HG03175 (cell line): ENCODE data around the gene BARX1.
"Not testable (repeated sequence)": the region's sequence is repeated elsewhere in the genome, so short reads cannot be mapped to it uniquely, and the experiment has no call there.

Experiments
- ATAC-seq: cut with Tn5 transposase; IDR thresholded peaks from one replicate; pipeline ENCODE4 v1.9.1; 2021; ENCODE audit warnings: mild to moderate bottlenecking, moderate library complexity; ENCODE audit not compliant: unreplicated experiment

BARX1 gene, protein sequence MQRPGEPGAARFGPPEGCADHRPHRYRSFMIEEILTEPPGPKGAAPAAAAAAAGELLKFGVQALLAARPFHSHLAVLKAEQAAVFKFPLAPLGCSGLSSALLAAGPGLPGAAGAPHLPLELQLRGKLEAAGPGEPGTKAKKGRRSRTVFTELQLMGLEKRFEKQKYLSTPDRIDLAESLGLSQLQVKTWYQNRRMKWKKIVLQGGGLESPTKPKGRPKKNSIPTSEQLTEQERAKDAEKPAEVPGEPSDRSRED

DNA sequence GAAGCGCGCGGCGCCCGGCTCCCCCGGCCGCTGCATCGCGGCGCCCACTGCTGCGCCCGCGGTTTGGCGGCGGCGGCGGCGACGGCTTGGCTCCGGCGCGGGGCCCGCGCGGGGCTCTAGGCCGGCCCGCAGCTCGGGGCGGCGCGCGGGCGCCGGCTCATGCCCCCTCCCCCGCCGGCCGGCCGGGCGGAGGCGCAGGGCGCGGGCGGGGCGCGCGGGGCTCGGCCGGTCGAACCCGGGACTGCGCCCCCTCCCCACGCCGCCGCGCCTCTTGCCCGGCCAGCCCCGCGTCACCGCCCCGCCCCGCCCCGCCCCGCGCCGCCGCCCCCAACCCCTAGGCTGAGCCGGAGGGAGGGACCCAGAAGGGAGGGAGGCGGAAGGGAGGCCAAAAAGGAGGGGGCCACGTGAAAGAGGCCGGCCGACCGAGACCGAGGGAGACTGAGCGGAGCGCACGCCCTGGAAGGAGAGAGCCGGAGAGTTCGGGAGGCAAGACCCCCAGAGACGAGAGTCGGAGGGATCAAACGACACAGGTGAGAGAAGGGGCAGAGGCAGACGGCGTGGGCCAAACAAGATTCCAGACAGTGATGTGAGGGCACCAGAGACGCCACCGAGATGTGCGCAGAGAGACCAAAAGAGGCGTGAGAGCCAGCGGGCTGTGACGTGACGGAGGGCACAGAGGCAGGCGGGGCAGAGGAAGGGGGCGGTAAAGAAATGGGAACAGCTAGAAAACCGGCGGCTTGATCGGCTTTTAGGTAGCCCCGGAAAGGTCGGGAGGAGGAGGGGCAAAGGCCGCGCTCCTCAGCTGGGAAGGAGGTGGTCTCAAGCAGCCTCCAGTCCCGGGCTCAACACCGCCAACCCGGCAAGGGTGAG is at the start of gene BARX1:
Gene BARX1, minus strand, starts transcription at position 245 of the 870 bp plus-strand sequence. Its CDS starts 209 bp downstream, at position 36.
- ATAC-seq = no peak

DNA sequence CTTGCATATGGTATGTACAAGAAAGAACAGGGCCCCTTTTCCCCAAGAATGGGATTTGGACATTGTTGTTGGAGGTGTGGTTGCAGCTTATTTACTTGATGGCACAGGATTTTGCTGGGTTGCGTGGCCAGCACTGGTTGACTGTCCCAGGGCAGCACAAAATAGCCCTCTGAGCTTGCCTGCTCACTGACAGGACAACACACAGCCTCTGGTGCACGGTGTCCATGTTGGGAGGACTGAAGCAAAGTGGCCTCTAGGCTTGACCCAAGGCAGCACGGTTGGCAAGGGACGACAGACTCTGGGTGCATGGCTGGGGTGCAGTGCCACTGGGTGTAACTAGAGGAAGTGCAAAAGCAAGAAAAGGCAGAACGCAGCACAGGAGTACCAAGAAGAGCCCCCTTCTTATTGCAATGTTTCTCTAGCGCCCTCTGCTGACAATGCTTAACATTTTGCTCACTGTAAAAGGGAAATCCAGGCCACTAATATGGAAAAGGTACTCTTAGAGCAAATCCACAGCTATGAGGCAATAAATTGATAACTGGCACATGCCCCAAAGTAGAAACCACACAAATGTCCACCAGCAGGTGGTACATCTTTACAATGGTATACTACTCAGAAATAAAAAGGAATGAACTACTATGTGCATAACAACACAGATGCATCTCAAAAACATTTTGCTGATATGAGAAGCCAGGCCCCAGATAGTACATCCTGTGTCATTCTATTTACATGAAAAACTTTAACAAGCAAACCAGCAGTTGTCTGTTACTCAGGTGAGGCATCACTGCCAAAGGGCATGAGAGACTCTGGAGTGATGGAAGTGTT is 47.4 kb upstream of the BARX1 start:
- no peak for ATAC-seq

DNA sequence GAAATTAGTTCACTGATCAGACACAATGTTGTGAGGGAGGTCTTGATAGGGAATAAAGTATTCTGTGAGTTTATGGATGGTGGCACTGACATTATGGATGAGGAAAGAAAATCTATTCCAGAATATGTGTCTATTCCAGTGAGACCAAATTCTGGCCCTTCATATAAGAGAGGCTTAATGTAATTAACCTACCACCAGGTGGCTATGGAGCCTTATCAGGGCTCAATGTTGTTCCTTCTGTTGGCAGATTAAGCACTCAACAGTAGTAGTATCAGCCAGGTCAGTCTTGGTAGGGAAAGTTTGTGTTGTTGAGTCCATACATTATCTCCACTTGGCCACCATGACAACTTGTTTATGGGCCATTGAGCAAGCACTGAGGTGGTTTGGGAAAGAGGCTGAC is 41.7 kb upstream of the BARX1 start:
- ATAC-seq = no peak

DNA sequence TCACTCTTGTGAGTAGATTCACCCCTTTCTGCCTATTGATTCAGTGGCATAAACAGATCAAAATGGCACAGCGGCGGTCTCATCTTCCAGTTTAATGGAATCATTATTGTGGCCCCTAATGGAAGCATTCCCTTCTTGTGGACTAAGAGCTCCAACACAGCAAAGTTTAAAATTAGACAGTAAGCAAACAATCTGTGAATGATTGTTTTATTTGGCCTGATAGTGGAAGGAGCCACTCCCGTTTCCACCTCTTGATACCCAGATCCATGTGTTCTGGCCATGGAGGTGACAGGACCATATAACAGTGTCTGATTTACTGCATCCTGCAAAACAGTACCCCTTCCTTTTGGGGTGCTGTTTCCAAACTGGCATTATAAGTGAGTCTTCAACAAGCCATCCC is 41.2 kb upstream of the BARX1 start:
- ATAC-seq = no peak

DNA sequence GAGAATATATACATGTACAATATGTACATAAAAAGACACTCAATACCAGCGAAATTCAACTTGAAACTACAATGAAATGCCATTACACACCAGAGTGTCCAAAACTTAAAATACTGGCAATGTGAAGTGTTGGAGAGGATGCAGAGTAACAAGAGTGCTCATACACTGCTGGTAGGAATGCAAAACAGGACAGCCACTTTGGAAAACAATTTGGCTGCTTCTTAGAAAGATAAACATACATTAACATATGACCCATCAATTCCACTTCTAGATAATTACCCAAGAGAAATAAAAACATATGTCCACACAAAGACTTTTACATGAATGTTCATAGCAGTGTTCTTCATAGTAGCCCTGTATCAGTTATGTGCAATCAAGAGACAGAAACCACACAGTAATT is 39.4 kb upstream of the BARX1 start:
- ATAC-seq = no peak

DNA sequence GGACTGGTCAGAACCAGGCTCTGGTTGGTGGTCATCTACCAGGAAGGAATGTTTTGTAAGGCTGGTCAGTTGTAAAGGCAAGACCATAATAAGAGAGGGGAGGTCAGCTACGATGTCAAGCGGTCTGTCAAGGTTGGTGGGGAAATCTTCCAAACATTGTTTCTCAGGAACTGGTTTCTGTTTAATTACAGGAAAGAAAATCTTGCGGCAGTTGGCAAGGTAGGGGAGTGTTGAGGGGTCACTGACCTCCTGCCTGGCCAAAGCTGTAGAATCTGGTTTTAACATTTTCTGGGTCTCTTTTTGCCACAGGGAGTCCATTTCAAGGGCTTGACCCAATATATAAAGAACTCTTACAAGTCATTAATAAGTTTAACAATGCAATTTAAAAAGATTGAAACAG is 39.0 kb upstream of the BARX1 start:
- ATAC-seq = no peak

DNA sequence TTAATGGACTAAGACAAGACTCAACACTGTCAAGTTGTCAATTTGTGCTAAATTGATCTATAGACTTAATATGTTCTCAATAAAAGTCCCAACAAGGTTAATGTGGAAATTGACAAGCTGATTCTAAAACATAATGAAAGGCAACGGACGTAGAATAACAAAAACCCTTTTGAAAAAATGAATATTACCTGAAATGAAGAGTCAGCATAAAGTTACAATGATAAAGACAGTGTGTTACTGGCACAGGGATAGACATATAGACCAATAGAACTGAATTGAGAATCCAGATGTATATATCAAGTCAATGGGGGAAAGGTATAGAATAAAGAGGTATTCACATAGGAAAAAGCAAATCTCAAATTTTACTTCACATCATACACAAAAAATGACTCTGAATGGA is 37.7 kb upstream of the BARX1 start:
- no peak for ATAC-seq

DNA sequence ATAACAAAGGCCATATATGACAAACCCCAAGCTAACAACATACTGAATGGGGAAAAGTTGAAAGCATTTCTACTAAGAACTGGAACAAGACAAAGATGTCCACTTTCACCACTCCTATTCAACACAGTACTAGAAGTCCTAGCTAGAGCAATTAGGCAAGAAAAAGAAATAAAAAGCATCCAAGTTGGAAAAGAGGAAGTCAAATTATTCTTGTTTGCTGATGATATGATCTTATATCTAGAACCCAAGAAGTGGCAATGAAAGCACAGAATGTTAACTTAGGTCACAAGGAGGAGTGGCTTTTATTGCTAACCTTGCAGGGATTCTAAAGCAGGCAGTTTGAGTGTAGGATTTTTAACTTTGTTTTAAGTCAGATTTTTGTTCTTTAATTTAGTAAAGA is 35.3 kb upstream of the BARX1 start:
- ATAC-seq = no peak

DNA sequence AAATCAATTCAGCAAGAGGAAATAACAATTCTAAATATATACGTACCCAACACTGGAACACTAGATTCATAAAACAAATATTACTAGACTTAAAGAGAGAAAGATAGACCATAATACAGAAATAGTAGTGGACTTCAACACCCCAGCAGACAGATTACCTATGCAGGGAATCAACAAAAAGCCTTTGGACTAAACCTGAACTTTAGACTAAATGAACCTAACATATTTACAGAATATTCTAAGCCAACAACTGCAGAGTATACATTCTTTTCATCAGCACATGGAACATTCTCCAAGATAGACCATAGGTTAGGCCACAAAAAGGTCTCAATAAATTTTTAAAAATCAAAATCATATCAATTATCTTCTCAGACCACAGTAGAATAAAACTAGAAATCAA is 32.9 kb upstream of the BARX1 start:
- ATAC-seq = no peak

DNA sequence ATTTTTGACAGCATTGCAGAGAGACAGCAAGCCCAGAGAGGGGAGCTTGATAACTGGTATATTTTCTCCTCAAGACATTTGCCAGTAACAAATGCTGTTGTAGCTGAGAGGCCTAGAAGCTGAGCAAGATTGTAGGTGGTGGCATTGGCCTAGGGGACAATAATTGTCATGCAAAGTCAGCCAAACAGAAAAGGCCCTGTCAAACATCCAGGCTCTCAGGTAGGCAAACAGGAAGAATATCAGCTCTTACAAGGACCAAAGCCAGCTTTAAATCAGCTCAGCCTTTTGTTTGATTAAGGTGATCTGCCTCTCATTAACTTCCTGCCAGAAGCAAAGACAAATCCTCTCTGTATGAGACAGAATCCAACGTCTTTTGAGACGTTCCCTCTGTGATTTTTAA is 29.7 kb upstream of the BARX1 start:
- no peak for ATAC-seq

DNA sequence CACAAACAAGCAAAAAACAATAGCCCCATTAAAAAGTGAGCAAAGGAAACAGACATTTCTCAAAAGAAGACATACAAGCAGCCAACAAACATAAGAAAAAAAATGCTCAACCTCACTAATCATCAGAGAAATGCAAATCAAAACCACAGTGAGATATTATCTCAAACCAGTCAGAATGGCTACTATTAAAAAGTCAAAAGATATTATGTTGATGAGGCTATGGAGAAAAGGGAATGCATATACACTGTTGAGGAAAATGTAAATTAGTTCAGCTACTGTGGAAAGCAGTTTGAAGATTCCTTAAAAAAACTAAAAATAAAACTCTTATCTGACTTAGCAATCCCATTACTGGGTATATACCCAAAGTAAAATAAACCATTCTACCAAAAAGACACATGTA is 28.7 kb upstream of the BARX1 start:
- no peak for ATAC-seq

DNA sequence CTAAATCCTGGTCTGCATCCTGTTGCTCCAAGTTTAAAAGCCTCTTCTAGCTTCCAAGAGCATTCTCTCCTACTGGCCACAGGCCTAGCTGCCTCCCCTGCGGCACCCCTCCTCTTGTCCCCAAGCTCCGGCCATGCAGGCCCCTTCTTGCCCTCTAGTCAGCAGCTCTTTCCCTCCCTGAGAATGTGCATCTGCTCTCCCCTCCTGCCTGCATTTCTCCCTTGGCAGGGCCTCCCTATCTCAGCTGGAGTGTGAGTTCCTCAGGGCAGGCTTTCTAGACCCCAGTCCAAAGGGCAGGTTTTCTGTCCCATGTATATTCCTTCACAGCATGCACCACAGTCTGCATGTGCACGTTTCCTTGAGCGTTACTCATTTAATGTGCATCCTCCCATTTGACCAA is 24.6 kb upstream of the BARX1 start:
- ATAC-seq = no peak

DNA sequence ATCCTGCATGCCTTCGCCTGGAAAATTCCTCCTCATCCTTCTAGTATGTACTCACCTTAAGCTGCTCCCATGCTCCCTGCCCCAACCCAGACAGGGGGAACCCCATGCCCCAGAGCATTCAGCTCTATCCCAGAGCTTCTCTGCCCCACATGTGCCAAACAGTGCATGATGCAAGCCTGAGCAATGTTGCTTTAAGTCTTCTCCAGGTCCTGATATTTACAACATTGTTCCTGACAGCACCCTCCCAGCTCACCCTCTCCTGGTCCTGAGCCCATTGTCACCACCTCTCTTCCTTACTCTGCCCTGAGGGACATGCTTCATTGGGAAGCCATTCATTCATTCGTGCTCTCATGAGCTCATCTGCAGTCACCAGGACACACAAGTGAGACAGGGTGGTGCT is 23.4 kb upstream of the BARX1 start:
- no peak for ATAC-seq

DNA sequence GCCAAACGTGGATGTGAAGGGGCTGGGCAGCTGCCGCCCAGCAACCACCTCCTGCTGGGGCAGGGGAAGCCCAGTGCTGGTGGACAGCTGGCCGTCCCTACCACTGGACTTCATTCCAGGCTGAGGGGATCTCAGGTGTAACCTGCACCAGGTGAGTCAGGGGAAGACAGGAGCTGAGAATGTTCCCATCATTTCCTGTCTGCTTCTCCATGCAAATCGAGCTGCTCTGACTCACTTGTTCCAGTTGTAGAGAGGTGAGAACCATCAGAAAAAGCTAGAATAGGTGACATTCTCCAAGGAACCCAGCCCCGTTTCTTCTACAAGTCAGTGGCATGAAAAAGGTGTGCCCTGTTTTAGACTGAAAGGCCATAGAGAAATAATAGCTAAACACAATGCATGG is 21.8 kb upstream of the BARX1 start:
- no peak for ATAC-seq

DNA sequence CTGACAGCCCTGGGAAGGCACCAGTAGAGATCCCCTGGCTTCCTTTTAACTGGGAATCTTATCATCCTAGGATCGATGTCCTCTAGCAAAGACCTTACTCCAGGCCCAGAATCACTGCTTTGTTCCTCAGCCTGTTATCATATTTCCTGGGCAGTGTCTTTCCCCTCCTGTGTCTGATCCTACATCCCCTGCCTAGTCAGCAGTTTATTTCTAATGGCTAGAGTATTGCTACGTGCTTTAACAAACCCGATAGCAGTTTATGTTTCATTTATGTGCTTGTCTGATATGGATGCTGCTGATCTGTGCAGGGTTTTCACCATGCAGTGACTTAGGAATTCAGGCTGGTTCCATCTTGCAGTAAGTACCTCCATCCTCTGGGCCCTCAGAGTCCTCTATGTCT is 20.9 kb upstream of the BARX1 start:
- no peak for ATAC-seq

DNA sequence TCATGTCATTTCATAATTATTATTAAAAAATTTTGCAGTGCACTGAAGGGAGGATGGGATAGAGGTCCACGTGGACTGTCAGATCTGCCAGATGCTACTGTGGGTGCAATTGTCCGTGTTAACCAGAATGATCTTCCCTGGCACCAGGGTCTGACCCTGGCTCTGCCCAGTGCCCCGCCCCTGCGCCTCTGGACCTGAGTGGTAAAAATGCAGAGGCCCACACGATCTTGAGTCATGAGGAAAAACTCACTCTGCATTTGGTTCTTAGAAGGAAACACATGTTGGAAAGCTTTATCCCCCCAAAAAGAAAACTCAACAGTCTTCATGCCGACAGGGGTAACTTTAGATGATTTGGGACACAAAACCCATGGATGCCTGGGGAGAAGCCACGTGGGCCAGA is 20.1 kb upstream of the BARX1 start:
- no peak for ATAC-seq

DNA sequence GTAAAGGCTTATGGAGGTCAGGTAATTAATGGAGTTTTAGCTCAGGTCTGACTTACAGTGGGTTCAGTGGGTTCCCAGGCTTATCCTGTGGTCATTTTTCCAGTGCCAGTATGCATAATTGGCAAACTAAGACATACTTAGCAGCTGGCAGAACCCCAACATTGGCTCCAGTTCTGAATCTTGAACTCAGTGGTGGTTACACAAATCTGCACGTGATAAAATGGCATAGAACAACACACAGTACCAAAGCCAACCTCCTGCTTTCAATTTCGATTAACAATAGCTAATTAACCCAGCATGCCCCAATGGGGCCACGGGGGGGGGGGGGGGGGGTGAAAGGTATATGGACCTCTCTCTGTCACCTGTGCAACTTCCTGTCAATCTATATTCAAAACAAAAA is 19.0 kb upstream of the BARX1 start:
- no peak for ATAC-seq

DNA sequence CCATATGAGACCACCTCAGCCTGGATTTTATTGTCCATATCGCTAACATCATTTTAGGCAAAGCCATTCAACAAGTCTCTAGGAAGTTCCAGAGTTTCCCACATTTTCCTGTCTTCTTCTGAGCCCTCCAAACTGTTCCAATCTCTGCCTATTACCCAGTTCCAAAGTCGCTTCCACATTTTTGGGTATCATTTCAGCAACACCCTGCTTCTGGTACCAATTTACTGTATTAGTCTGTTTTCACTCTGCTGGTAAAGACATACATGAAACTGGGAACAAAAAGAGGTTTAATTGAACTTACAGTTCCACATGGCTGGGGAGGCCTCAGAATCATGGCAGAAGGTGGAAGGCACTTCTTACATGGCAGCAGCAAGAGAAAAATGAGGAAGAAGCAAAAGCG is 17.5 kb upstream of the BARX1 start:
- not testable (repeated sequence) for ATAC-seq

DNA sequence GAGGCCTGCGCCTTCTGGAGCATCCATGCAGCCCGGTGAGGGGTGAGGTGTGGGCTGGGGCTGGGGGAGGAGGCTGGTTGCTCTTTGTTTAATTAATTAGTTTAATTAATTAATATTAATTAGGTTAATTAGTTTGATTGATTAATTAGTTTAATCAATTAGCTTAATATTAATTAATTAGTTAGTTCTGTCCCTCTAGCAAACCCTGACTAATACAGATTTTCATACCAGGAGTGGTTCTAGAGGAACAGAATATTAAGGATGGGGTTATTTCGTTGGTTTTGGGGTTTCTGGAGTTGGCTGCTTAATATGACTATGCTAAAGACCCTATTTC is 14.1 kb upstream of the BARX1 start:
- ATAC-seq = no peak

DNA sequence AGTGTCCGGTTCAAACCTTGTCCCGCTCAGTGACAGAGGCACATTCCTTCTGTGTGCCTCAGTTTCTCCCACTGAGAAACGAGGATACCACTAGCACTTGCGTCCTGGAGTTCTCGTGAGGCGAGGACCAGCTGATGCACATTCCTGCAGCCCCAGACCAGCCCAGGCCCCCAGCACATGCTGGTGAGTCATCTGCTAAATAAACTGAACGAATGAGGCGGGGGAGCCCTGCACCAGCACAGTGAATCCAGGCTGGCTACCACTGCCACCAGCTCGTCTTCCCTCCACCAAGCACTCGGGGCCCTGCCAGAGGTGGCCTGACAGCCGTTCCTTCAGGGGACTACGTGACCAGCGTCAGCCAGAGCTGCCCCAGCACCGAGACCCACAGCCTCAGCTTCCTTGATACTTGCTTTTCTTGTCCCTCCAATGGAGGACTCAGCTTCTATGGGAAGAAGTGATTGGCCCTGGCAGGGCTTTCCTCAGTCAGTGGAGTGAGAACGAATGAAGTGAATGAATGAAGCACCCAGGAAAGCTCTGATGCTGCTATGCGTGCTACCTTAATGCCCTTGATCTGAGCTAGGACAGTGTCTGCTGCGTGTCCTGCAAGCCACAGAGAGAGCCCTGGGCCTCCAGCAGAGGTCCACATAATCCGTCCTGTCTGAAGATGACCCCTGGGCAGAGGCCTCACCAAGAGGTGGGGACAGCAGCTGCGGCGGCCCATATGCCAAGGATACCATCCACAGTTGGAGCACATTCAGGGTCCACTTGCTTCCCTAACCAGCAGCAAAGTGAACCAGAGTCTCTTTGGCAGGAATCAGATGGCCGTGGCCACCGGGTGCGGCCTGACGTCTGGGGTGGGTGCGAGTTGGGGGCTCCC is 13.5 kb upstream of the BARX1 start:
- ATAC-seq = no peak
